ENCODE results near the gene KRT7. TPM values are rescaled to one million over a fixed set of nuclear protein-coding genes. Genes with fewer than 3 reads are reported as not detected.

The KRT7 gene
- total RNA-seq, 2 experiments from 2014 or later = not detected

GRCh38 chr12:52243259-52243855 lies 10.3 kb downstream of the KRT7 start:
- no peak for DNase-seq (ENCODE audit: low spot score)
- POLR2A ChIA-PET = no interaction called here
- H4K20me1 ChIP-seq (ENCODE audit: insufficient read depth, low read length) = no peaks in the 10 kb centered on the region; the same call in 1 of the 2 replicates
- no peaks in the 10 kb centered on the region for H3K9me3 ChIP-seq (ENCODE audit: low read length)
- H3K4me1 ChIP-seq (ENCODE audit: insufficient read depth, low read length, poor library complexity, severe bottlenecking) = no peaks in the 10 kb centered on the region
- intact Hi-C loops (cut with micrococcal nuclease; ENCODE audit: unreplicated experiment) = no loop called here
- H3K79me2 ChIP-seq (ENCODE audit: insufficient read depth, low read depth, low read length) = no peaks in the 10 kb centered on the region
- no peak overlapping the region for H3K4me3 ChIP-seq (ENCODE audit: low read depth, low read length, poor library complexity, severe bottlenecking)
- no peak overlapping the region for H3K4me2 ChIP-seq (ENCODE audit: low read length)
- no peak overlapping the region for H2AFZ ChIP-seq (ENCODE audit: low read length)
- no peak overlapping the region for H3K27ac ChIP-seq (ENCODE audit: low read depth, low read length, poor library complexity, severe bottlenecking)
- TF ChIP-seq CTCF (conservative IDR thresholded peaks at IDR 0.05; ENCODE audit: low read length) = no peak
- CTCF ChIA-PET (ENCODE audit: unreplicated experiment) = no interaction called here
- no peaks in the 10 kb centered on the region for H3K9me2 ChIP-seq (ENCODE audit: insufficient read depth, low read length)
- no peaks in the 10 kb centered on the region for H3K36me3 ChIP-seq (ENCODE audit: insufficient read depth, low read length)
- BruUV-seq (replicated peaks) = no TSS peak

- H3K36me3 ChIP-seq (ENCODE audit: insufficient read depth, low read length) = no peaks in the 10 kb centered on the region
- no peaks in the 10 kb centered on the region for H3K9me2 ChIP-seq (ENCODE audit: insufficient read depth, low read length)
- H3K79me2 ChIP-seq (ENCODE audit: insufficient read depth, low read depth, low read length) = no peaks in the 10 kb centered on the region
- intact Hi-C loops (cut with micrococcal nuclease; ENCODE audit: unreplicated experiment) = no loop called here
- no TSS peak for BruUV-seq (replicated peaks)
- no peak overlapping the region for H2AFZ ChIP-seq (ENCODE audit: low read length)
- TF ChIP-seq CTCF (conservative IDR thresholded peaks at IDR 0.05; ENCODE audit: low read length) (no peak), EZH2phosphoT487 (IDR thresholded peaks at IDR 0.05; ENCODE audit: borderline replicate concordance, low read depth, low read length) (no peak)
- no peak for DNase-seq (ENCODE audit: low spot score)
- CTCF ChIA-PET (ENCODE audit: unreplicated experiment) = no interaction called here
- H4K20me1 ChIP-seq (ENCODE audit: insufficient read depth, low read length) = no peaks in the 10 kb centered on the region; the same call in 1 of the 2 replicates
- no peaks in the 10 kb centered on the region for H3K9me3 ChIP-seq (ENCODE audit: low read length)
- H3K4me1 ChIP-seq (ENCODE audit: insufficient read depth, low read length, poor library complexity, severe bottlenecking) = no peaks in the 10 kb centered on the region
- POLR2A ChIA-PET = interaction anchor here (0.6 kb wide), 1 partner anchor 690 kb away, joined by 3 read pairs; no protein-coding TSS in a partner anchor
- H3K4me2 ChIP-seq (ENCODE audit: low read length) = no peak overlapping the region
- no peak overlapping the region for H3K4me3 ChIP-seq (ENCODE audit: low read depth, low read length, poor library complexity, severe bottlenecking)
- no peak overlapping the region for H3K27ac ChIP-seq (ENCODE audit: low read depth, low read length, poor library complexity, severe bottlenecking)
These were observed 11.0 kb downstream of the KRT7 start for GRCh38 chr12:52243856-52244614.

GRCh38 chr12:52244615-52244994 lies 11.6 kb downstream of the KRT7 start:
- H3K4me2 ChIP-seq (ENCODE audit: low read length) = no peak overlapping the region
- CTCF ChIA-PET (ENCODE audit: unreplicated experiment) = no interaction called here
- intact Hi-C loops (cut with micrococcal nuclease; ENCODE audit: unreplicated experiment) = no loop called here
- no TSS peak for BruUV-seq (replicated peaks)
- no peak for TF ChIP-seq CTCF (conservative IDR thresholded peaks at IDR 0.05; ENCODE audit: low read length)
- no peak for TF ChIP-seq EZH2phosphoT487 (IDR thresholded peaks at IDR 0.05; ENCODE audit: borderline replicate concordance, low read depth, low read length)
- H3K36me3 ChIP-seq (ENCODE audit: insufficient read depth, low read length) = no peaks in the 10 kb centered on the region
- H3K27ac ChIP-seq (ENCODE audit: low read depth, low read length, poor library complexity, severe bottlenecking) = no peak overlapping the region
- no peak overlapping the region for H3K4me3 ChIP-seq (ENCODE audit: low read depth, low read length, poor library complexity, severe bottlenecking)
- H3K9me2 ChIP-seq (ENCODE audit: insufficient read depth, low read length) = no peaks in the 10 kb centered on the region
- H3K79me2 ChIP-seq (ENCODE audit: insufficient read depth, low read depth, low read length) = no peaks in the 10 kb centered on the region
- no peak for DNase-seq (ENCODE audit: low spot score)
- no peaks in the 10 kb centered on the region; the same call in 1 of the 2 replicates for H4K20me1 ChIP-seq (ENCODE audit: insufficient read depth, low read length)
- H3K4me1 ChIP-seq (ENCODE audit: insufficient read depth, low read length, poor library complexity, severe bottlenecking) = no peaks in the 10 kb centered on the region
- no peak overlapping the region for H2AFZ ChIP-seq (ENCODE audit: low read length)
- no peaks in the 10 kb centered on the region for H3K9me3 ChIP-seq (ENCODE audit: low read length)
- POLR2A ChIA-PET = interaction anchor here (0.6 kb wide), 1 partner anchor 691 kb away, joined by 3 read pairs; no protein-coding TSS in a partner anchor
